Activated effector memory CD4-positive, alpha-beta T cell treated with Interleukin-2 at 50 U/mL for 16 hours (primary cell): ENCODE results near the gene FAM50B.

ENCODE experiments used
- DNase-seq: peaks from one replicate; pipeline ENCODE4 v3.0.0-alpha.2; 2020

The FAM50B gene

GRCh38 chr6:3876101-3876500 is 26.9 kb downstream of the FAM50B start:
- no peak for DNase-seq

GRCh38 chr6:3876866-3877265 is 27.7 kb downstream of the FAM50B start:
- no peak for DNase-seq

- DNase-seq: no peak
These were observed 29.0 kb downstream of the FAM50B start for GRCh38 chr6:3878048-3878666.

- no peak for DNase-seq
These were observed 30.2 kb downstream of the FAM50B start for GRCh38 chr6:3879194-3879952.

GRCh38 chr6:3881711-3882421 is 32.7 kb downstream of the FAM50B start:
- DNase-seq: no peak

- DNase-seq: no peak
These were observed 33.3 kb downstream of the FAM50B start for GRCh38 chr6:3882431-3882830.

GRCh38 chr6:3882866-3883265 is 33.7 kb downstream of the FAM50B start:
- DNase-seq: no peak

GRCh38 chr6:3884007-3884745 is 35.0 kb downstream of the FAM50B start:
- no peak for DNase-seq

GRCh38 chr6:3885262-3886036 is 36.3 kb downstream of the FAM50B start:
- no peak for DNase-seq

GRCh38 chr6:3887150-3887700 is 38.1 kb downstream of the FAM50B start:
- DNase-seq: no peak

- DNase-seq: no peak
These were observed 39.2 kb downstream of the FAM50B start for GRCh38 chr6:3888153-3888957.

GRCh38 chr6:3890047-3890446 is 40.9 kb downstream of the FAM50B start:
- no peak for DNase-seq

- DNase-seq: no peak
These were observed 42.7 kb downstream of the FAM50B start for GRCh38 chr6:3891883-3892282.

- DNase-seq: no peak
These were observed 43.4 kb downstream of the FAM50B start for GRCh38 chr6:3892603-3893002.

GRCh38 chr6:3893487-3893886 is 44.3 kb downstream of the FAM50B start:
- DNase-seq: no peak

GRCh38 chr6:3893917-3894316 is 44.7 kb downstream of the FAM50B start:
- DNase-seq: no peak

GRCh38 chr6:3894590-3895311 is 45.6 kb downstream of the FAM50B start:
- no peak for DNase-seq

- DNase-seq: no peak
These were observed 46.1 kb downstream of the FAM50B start for GRCh38 chr6:3895312-3895653.

GRCh38 chr6:3895805-3896204 is 46.6 kb downstream of the FAM50B start:
- DNase-seq: no peak

GRCh38 chr6:3898265-3898994 is 49.3 kb downstream of the FAM50B start:
- no peak for DNase-seq
